ENCODE measurements around the gene ALOX15B.

The ALOX15B gene

DNA sequence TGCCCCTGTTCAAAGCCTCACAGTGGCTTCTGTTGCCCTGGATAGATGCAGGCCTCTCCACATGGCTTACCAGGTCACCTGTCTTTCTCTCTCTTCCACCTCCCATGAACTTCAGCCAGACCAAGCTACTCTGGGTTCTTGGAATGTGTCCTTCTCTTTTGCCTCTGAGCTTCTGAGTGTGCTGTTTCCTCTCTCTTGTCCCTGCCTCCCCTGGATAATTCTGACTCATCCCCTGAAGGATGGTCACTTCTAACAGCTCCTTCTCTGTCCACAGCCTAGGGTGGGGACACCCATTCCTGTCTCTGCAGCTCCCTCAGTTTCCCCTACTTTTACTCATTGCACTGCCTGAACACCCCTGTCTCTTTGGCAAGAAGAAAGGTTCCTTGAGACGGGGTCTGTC, 33.5 kb upstream of the ALOX15B start:
- TF ChIP-seq GATA2 (IDR thresholded peaks at IDR 0.05; ENCODE audit: low read depth, low read length), result no peak
- TF ChIP-seq GATA3 (IDR thresholded peaks at IDR 0.05; ENCODE audit: low read depth, low read length), result no peak

DNA sequence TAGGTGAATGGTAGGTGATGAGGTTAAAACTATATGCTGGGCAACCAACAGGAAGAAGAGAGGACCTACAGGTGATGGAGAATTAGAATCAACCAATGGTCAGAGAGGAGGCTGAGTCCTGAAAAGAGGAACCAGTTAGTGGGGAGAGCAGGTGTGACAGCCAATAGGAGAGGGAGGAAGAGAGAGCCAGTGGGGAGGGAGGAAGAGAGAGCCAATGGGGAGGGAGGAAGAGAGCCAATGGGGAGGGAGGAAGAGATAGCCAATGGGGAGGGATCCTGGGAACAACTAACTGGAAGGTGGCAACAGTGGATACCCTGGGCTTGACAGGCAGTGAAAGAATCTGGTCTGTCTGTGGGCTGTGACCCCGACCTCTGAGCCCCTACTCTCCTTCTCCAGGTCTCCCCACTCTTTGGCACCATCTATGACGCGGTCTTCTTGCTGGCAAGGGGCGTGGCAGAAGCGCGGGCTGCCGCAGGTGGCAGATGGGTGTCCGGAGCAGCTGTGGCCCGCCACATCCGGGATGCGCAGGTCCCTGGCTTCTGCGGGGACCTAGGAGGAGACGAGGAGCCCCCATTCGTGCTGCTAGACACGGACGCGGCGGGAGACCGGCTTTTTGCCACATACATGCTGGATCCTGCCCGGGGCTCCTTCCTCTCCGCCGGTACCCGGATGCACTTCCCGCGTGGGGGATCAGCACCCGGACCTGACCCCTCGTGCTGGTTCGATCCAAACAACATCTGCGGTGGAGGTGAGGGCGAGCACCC, 32.7 kb upstream of the ALOX15B start:
- TF ChIP-seq GATA2 (IDR thresholded peaks at IDR 0.05; ENCODE audit: low read depth, low read length) (no peak), GATA3 (IDR thresholded peaks at IDR 0.05; ENCODE audit: low read depth, low read length) (no peak)

GRCh38 chr17:8006836-8007680, 31.8 kb upstream of the ALOX15B start:
- TF ChIP-seq GATA2 (IDR thresholded peaks at IDR 0.05; ENCODE audit: low read depth, low read length), result no peak
- TF ChIP-seq GATA3 (IDR thresholded peaks at IDR 0.05; ENCODE audit: low read depth, low read length), result no peak

GRCh38 chr17:8007836-8008235, 31.0 kb upstream of the ALOX15B start:
- TF ChIP-seq GATA2 (IDR thresholded peaks at IDR 0.05; ENCODE audit: low read depth, low read length) (no peak), GATA3 (IDR thresholded peaks at IDR 0.05; ENCODE audit: low read depth, low read length) (no peak)

DNA sequence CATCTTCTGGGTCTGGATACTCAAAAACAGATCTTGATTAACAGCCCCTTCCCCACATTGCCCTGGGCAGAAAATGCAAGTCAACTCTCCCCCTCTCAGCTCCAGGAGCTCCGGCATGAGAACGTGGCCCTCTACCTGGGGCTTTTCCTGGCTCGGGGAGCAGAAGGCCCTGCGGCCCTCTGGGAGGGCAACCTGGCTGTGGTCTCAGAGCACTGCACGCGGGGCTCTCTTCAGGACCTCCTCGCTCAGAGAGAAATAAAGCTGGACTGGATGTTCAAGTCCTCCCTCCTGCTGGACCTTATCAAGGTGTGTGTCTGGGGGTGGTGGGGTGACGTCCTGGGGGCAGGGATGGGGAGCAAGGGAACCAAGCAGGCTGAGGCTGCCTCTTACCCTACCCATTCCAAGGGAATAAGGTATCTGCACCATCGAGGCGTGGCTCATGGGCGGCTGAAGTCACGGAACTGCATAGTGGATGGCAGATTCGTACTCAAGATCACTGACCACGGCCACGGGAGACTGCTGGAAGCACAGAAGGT, 26.7 kb upstream of the ALOX15B start:
- TF ChIP-seq GATA2 (IDR thresholded peaks at IDR 0.05; ENCODE audit: low read depth, low read length), result no peak
- no peak for TF ChIP-seq GATA3 (IDR thresholded peaks at IDR 0.05; ENCODE audit: low read depth, low read length)

DNA sequence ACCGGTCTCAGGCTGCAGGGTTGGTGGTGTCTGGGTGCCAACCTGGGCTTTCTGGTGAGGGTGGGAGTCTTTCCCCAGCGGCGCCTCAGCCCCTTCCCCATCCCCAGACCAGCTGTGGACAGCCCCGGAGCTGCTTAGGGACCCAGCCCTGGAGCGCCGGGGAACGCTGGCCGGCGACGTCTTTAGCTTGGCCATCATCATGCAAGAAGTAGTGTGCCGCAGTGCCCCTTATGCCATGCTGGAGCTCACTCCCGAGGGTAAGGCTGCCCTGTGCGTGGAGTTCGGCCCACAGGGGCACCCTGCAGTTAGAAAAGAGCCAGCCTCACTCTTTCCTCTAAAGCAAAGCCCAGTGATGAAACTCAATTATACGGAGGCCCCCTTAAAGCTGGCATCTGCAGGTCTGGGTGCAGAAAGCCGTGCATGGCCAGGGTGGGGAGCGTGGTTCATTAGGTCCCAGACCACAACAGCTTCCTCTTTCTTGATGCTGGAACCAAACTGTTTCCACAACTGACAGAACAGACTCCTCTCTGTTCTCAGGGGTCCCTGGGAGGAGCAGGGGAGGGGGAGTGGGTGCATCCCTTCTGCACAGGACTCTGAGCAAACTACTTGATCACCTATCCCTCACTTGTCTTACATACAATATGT, 25.7 kb upstream of the ALOX15B start:
- TF ChIP-seq GATA3 (IDR thresholded peaks at IDR 0.05; ENCODE audit: low read depth, low read length), result no peak
- no peak for TF ChIP-seq GATA2 (IDR thresholded peaks at IDR 0.05; ENCODE audit: low read depth, low read length)

DNA sequence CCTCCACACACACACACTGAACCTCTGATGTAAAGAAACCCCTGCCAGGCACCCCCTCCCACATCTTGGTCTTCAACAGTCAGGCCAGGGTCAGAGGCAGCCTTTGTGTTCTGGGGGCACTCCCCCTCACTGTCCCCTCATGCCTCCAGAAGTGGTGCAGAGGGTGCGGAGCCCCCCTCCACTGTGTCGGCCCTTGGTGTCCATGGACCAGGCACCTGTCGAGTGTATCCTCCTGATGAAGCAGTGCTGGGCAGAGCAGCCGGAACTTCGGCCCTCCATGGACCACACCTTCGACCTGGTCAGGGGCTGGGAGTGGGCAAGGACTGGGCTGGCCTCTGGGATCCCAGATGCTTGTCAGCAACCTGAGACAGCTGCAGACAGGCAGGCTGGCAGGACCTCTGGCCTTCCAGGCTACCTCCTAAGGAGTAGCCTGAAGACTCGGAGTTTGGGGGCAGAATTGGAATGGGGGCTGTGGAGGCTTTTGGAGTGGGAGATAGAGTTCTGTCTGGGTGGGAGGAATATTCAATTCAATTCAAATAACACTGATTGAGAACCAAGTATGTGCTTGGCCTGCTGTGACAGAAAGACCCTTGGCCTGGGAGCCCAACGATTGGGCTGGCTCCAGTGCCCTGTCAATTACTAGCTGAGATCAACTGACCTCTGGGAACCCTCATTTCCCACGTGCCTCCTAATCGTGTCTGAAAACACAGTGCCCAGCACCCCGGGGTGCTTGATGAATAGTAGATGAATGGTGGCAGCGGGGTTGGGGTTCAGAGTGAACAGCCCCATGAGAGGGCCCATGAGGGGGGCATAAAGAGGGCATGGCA, 24.9 kb upstream of the ALOX15B start:
- TF ChIP-seq GATA2 (IDR thresholded peaks at IDR 0.05; ENCODE audit: low read depth, low read length) (no peak), GATA3 (IDR thresholded peaks at IDR 0.05; ENCODE audit: low read depth, low read length) (no peak)

GRCh38 chr17:8014558-8014850, 24.4 kb upstream of the ALOX15B start:
- no peak for TF ChIP-seq GATA2 (IDR thresholded peaks at IDR 0.05; ENCODE audit: low read depth, low read length)
- no peak for TF ChIP-seq GATA3 (IDR thresholded peaks at IDR 0.05; ENCODE audit: low read depth, low read length)

DNA sequence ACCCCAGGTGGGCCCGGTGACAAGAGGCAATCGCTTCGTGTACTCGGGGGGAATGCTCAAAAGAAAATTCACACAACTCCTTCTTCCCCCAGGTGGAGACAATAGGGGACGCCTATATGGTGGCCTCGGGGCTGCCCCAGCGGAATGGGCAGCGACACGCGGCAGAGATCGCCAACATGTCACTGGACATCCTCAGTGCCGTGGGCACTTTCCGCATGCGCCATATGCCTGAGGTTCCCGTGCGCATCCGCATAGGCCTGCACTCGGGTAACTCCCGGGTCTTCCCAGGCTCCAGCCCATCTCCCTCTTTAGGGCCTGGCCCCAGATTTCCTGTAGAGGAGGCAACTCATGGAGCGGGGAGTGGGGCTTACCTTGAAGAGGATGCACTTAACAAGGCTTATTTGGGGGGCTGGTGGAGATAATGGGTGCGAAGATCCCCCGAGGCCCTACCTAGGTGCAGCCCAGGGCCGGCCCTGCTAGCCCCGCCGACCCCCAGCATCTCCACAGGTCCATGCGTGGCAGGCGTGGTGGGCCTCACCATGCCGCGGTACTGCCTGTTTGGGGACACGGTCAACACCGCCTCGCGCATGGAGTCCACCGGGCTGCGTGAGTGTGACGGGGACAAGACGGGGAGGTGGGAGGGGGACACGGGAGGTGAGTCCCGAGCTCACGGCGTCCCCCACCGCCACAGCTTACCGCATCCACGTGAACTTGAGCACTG, 23.5 kb upstream of the ALOX15B start:
- no peak for TF ChIP-seq GATA2 (IDR thresholded peaks at IDR 0.05; ENCODE audit: low read depth, low read length)
- TF ChIP-seq GATA3 (IDR thresholded peaks at IDR 0.05; ENCODE audit: low read depth, low read length), result no peak

DNA sequence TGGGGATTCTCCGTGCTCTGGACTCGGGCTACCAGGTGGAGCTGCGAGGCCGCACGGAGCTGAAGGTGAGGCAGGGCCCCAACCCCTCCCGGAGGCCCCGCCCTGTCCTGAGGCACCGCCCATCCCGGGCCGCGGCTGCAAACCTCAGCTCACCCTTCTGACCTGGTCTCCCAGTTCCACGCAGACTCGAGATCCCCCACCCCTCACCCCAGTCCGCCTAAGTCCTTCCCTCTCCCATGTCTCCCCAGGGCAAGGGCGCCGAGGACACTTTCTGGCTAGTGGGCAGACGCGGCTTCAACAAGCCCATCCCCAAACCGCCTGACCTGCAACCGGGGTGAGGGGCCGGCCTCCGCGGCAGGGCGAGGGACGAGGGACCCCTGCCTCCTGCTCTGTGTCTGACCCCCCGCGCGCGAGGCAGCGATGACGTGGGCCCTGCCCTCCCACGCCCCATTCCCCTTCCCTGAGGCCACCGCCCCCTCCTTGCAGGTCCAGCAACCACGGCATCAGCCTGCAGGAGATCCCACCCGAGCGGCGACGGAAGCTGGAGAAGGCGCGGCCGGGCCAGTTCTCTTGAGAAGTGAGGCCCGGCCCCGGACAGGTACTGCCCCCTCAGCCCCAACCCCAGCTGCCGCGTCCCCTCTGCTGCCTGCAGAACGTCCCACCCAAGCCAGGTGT, 22.8 kb upstream of the ALOX15B start:
- TF ChIP-seq GATA3 (IDR thresholded peaks at IDR 0.05; ENCODE audit: low read depth, low read length) (no peak), GATA2 (IDR thresholded peaks at IDR 0.05; ENCODE audit: low read depth, low read length) (no peak)

GRCh38 chr17:8016632-8017424, 22.0 kb upstream of the ALOX15B start:
- TF ChIP-seq GATA2 (IDR thresholded peaks at IDR 0.05; ENCODE audit: low read depth, low read length), result peak; percentile 61
- no peak for TF ChIP-seq GATA3 (IDR thresholded peaks at IDR 0.05; ENCODE audit: low read depth, low read length)

DNA sequence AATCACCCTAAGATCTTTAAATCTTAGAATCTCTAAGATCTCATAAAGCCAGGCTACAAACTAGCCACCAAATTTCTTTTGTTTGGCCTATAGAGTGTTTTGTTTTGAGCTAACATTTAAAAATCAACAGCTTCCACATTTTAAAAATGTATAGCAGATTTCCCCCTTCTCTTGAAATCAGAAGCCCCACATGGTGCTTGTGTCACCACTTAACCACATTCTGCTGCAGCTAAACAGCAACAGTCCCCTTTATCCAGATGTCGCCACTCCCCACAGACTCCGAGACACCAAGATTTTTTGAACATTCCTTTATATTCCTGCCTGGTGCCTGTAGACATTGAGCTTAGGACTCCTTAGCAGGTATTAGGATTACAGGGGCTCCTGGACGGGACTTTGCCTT, 20.4 kb upstream of the ALOX15B start:
- TF ChIP-seq GATA3 (IDR thresholded peaks at IDR 0.05; ENCODE audit: low read depth, low read length), result no peak
- no peak for TF ChIP-seq GATA2 (IDR thresholded peaks at IDR 0.05; ENCODE audit: low read depth, low read length)

Data from SH-SY5Y (cell line).